Endothelial cell of umbilical vein (primary cell): ENCODE data around the gene ITIH4. TPM values are rescaled to one million over a fixed set of nuclear protein-coding genes. Genes with fewer than 3 reads are reported as not detected.

Experiments
- BruUV-seq: library from RNA; stranded (reverse); fragments of 400-500 nt; replicated peaks from 2 replicates; lab custom pipeline; 2021; lab: Mats Ljungman, UMichigan
- CTCF ChIA-PET: fragments of 300-600, 350-600 bp; sonication (Branson Sonifier 250); formaldehyde crosslinking; loops from one replicate; lab custom pipeline; 2021; ENCODE audit warnings: antibody characterized with exemption, inconsistent platforms; lab: Charles Lee
- POLR2A ChIA-PET: fragments of 300-600, 350-600 bp; sonication (Branson Sonifier 250); formaldehyde crosslinking; loops from one replicate; lab custom pipeline; 2021; ENCODE audit warnings: antibody characterized with exemption, inconsistent platforms; lab: Charles Lee
- DNase-seq: peaks from one replicate; pipeline ENCODE4 v3.0.0-alpha.2; 2011; ENCODE audit warnings: low read depth, low spot score
- FAIRE-seq: peaks from 2 replicates; lab custom pipeline; 2011; peaks lifted over from hg19 to GRCh38; lab: Jason Lieb, UNC
- H2AFZ ChIP-seq: 2 replicates; pipeline ENCODE4 v1.6.0; 2012; ENCODE audit warnings: low read depth, low read length, control low read depth, inconsistent platforms
- H3K27ac ChIP-seq: 2 replicates; pipeline ENCODE4 v1.5.1; 2011; ENCODE audit warnings: low read depth, mild to moderate bottlenecking, control low read depth, low read length, moderate library complexity; ENCODE audit not compliant: insufficient read depth
- H3K27me3 ChIP-seq, 2 experiments: 2 replicates each; pipeline versions ENCODE4 v1.6.0 to v1.6.1; 2011; ENCODE audit warnings: low read length in 2 of 2, mixed read lengths in 1 of 2; ENCODE audit not compliant: control insufficient read depth in 2 of 2, insufficient read depth in 2 of 2
- H3K36me3 ChIP-seq, 2 experiments: 2 replicates in 1 of 2; 3 replicates in 1 of 2; pipeline ENCODE4 v1.5.1; 2011; ENCODE audit warnings: low read length in 2 of 2, mild to moderate bottlenecking in 1 of 2, moderate library complexity in 1 of 2; ENCODE audit not compliant: control insufficient read depth in 2 of 2, insufficient read depth in 2 of 2; ENCODE audit errors: extremely low read depth in 1 of 2
- H3K4me1 ChIP-seq: 3 replicates; pipeline ENCODE4 v1.5.1; 2011; ENCODE audit warnings: mild to moderate bottlenecking, low read length; ENCODE audit not compliant: control insufficient read depth, insufficient read depth; ENCODE audit errors: extremely low read depth
- H3K4me2 ChIP-seq: 2 replicates; pipeline ENCODE4 v1.6.1; 2011; ENCODE audit warnings: low read length, control low read depth, mixed read lengths; ENCODE audit not compliant: insufficient read depth
- H3K4me3 ChIP-seq, 3 experiments: fragments of 200-600 bp in 1 of 3; sonication (generic), shearing (Covaris generic) in 1 of 3; replicated peaks in 1 of 3; 2 replicates each; pipeline ENCODE4 v1.5.1; 2011 to 2016; ENCODE audit warnings: control low read depth in 3 of 3, low read length in 3 of 3, mild to moderate bottlenecking in 2 of 3, inconsistent platforms in 1 of 3, low read depth in 1 of 3, moderate library complexity in 1 of 3; ENCODE audit not compliant: insufficient read depth in 1 of 3
- H3K79me2 ChIP-seq: 2 replicates; pipeline ENCODE4 v1.6.0; 2012; ENCODE audit warnings: low read length, inconsistent platforms; ENCODE audit not compliant: control insufficient read depth, insufficient read depth
- H3K9ac ChIP-seq: replicated peaks from 2 replicates; pipeline ENCODE3; 2011; ENCODE audit warnings: low read length, control low read depth; ENCODE audit not compliant: insufficient read depth; ENCODE audit errors: extremely low read depth
- H3K9me1 ChIP-seq: replicated peaks from 3 replicates; pipeline ENCODE4 v1.6.0; 2011; ENCODE audit warnings: mild to moderate bottlenecking, low read length; ENCODE audit not compliant: control insufficient read depth, insufficient read depth; ENCODE audit errors: extremely low read depth
- H3K9me3 ChIP-seq: replicated peaks from 2 replicates; pipeline ENCODE4 v1.5.1; 2012; ENCODE audit warnings: low read length, inconsistent platforms; ENCODE audit not compliant: control insufficient read depth, insufficient read depth
- H4K20me1 ChIP-seq: replicated peaks from 2 replicates; pipeline ENCODE3; 2011; ENCODE audit warnings: mild to moderate bottlenecking, low read length; ENCODE audit not compliant: control insufficient read depth, insufficient read depth; ENCODE audit errors: extremely low read depth
- EZH2 ChIP-seq: IDR thresholded peaks from 2 replicates; pipeline ENCODE4 v1.6.1; 2012; ENCODE audit warnings: borderline replicate concordance, low read depth, mild to moderate bottlenecking, moderate library complexity, low read length, inconsistent platforms; ENCODE audit not compliant: severe bottlenecking
- FOS ChIP-seq: IDR thresholded peaks from 2 replicates; pipeline ENCODE4 v1.6.1; 2011; ENCODE audit warnings: mild to moderate bottlenecking, low read length, moderate library complexity, borderline replicate concordance; ENCODE audit not compliant: insufficient read depth
- GATA2 ChIP-seq: IDR thresholded peaks from 2 replicates; pipeline ENCODE4 v1.7.0; 2011; ENCODE audit warnings: low read depth, mild to moderate bottlenecking, moderate library complexity, mixed read lengths, low read length; ENCODE audit not compliant: insufficient read length, insufficient read depth
- JUN ChIP-seq: IDR thresholded peaks from 2 replicates; pipeline ENCODE4 v1.6.1; 2011; ENCODE audit warnings: borderline replicate concordance, low read depth; ENCODE audit not compliant: insufficient read length, insufficient read depth
- MYC ChIP-seq: IDR thresholded peaks from one replicate; pipeline ENCODE4 v1.6.1; 2011; ENCODE audit warnings: mild to moderate bottlenecking, low read depth, low read length
- POLR2A ChIP-seq: IDR thresholded peaks from 2 replicates; pipeline ENCODE4 v1.6.1; 2012; ENCODE audit warnings: low read depth, mild to moderate bottlenecking, control low read depth, low read length
- POLR2AphosphoS5 ChIP-seq: IDR thresholded peaks from 2 replicates; pipeline ENCODE4 v1.6.1; 2012; ENCODE audit warnings: low read depth, mild to moderate bottlenecking, control low read depth, low read length, moderate library complexity; ENCODE audit not compliant: insufficient read depth
- dilution Hi-C: fragments of 300-500 bp; cut with MboI; formaldehyde crosslinking; loops from one replicate; pipeline ENCODE4 v1.15.0; 2019; ENCODE audit warnings: low sequenced_read_pairs; ENCODE audit not compliant: extremely low pct_ligation_motif_present
- intact Hi-C: fragments of 100-400 bp; cut with micrococcal nuclease; formaldehyde crosslinking; loops from one replicate; pipeline ENCODE4 v1.10.0; 2022
- polyA plus RNA-seq, 4 experiments: library from polyadenylated mRNA; depleted of rRNA in 3 of 4; stranded (reverse) in 3 of 4; unstranded in 1 of 4; fragments of >200 nt; gene quantifications; 2 replicates each; pipeline versions ENCODE4 v1.2.1 to v1.2.3, GENCODE V29; 2011 to 2012; ENCODE audit warnings: missing spikeins in 1 of 4
- total RNA-seq: library from RNA; stranded (reverse); gene quantifications from 2 replicates; pipeline ENCODE4 v1.2.3, GENCODE V29; 2021
- TF ChIP-seq, protein P1 (sequence below): IDR thresholded peaks from 2 replicates; pipeline ENCODE4 v1.6.1; 2011; ENCODE audit not compliant: insufficient read depth, insufficient read length
- TF ChIP-seq, protein P2 (sequence below), 2 donors: IDR thresholded peaks; 1 replicate in 1 of 2; 2 replicates in 1 of 2; pipeline ENCODE4 v1.5.1; 2011; ENCODE audit warnings: low read length in 2 of 2, mild to moderate bottlenecking in 2 of 2, moderate library complexity in 2 of 2, control low read depth in 1 of 2, inconsistent platforms in 1 of 2, low read depth in 1 of 2; ENCODE audit not compliant: insufficient read depth in 1 of 2; ENCODE audit errors: extremely low read depth in 1 of 2

Gene ITIH4
- total and polyA plus RNA-seq, 2 donors (not counting 3 experiments of a cell fraction or from before 2014, with no cell fraction given) = 0.17 to 2.4 TPM

DNA sequence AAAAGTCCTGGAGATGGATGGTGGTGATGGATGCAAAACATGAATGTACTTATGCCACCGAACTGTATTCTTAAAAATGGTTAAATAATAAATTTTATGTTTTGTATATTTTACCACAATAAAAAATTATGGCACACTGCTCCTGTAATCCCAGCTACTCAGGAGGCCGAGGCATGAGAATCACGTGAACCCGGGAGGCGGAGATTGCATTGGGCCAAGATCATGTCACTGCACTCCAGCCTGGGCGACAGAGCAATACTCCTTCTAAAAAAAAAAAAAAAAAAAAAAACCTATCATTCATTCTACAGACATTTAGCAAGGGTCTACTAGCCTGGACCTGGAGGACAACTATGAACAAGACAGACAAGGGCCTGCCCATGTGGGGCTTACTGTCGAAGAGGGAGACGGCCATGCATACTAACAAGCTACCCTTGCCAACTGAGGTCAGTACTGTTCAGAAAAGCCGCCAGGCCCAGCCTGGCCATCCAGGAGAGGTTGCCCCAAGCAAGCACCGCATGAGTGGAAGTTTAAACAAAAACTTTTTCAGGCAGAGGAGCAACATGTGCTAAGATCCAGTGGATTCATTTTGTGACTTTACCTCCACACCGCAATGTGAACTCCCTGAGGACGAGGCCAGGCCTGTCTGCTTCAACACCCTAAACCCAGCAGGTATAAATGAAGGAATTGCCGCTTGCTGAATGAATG lies 57.0 kb downstream of the ITIH4 start:
- dilution Hi-C loops = no loop called here

More for the DNA sequence above, 57.0 kb downstream of the ITIH4 start:
- H3K79me2 ChIP-seq = peaks cover 12% of the 10 kb centered on the region
- H3K4me2 ChIP-seq = no peak overlapping the region
- BruUV-seq = no TSS peak
- TF ChIP-seq, protein P1, sequence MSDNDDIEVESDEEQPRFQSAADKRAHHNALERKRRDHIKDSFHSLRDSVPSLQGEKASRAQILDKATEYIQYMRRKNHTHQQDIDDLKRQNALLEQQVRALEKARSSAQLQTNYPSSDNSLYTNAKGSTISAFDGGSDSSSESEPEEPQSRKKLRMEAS = no peak
- TF ChIP-seq, protein P2, sequence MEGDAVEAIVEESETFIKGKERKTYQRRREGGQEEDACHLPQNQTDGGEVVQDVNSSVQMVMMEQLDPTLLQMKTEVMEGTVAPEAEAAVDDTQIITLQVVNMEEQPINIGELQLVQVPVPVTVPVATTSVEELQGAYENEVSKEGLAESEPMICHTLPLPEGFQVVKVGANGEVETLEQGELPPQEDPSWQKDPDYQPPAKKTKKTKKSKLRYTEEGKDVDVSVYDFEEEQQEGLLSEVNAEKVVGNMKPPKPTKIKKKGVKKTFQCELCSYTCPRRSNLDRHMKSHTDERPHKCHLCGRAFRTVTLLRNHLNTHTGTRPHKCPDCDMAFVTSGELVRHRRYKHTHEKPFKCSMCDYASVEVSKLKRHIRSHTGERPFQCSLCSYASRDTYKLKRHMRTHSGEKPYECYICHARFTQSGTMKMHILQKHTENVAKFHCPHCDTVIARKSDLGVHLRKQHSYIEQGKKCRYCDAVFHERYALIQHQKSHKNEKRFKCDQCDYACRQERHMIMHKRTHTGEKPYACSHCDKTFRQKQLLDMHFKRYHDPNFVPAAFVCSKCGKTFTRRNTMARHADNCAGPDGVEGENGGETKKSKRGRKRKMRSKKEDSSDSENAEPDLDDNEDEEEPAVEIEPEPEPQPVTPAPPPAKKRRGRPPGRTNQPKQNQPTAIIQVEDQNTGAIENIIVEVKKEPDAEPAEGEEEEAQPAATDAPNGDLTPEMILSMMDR (IDR thresholded peaks at IDR 0.05; ENCODE audit: extremely low read depth in 1 of 2, insufficient read depth in 1 of 2, low read depth in 1 of 2, low read length in 2 of 2) = no peak
- no peak for TF ChIP-seq JUN
- no peak for TF ChIP-seq GATA2
- no peak for TF ChIP-seq POLR2A
- TF ChIP-seq EZH2 = no peak
- no peak for TF ChIP-seq FOS
- no peak for TF ChIP-seq POLR2AphosphoS5
- no peak for TF ChIP-seq MYC
- no peaks in the 10 kb centered on the region for H3K27me3 ChIP-seq
- ChIA-PET POLR2A (no interaction called here), CTCF (interaction anchor here (1.3 kb wide), 1 partner anchor 13 kb away, joined by 3 read pairs; no protein-coding TSS in a partner anchor)
- H4K20me1 ChIP-seq = no peaks in the 10 kb centered on the region
- intact Hi-C loops = no loop called here
- no peak for FAIRE-seq
- no peaks in the 10 kb centered on the region for H3K9me3 ChIP-seq
- H3K4me3 ChIP-seq = no peak overlapping the region
- peaks cover 12% of the 10 kb centered on the region for H3K4me1 ChIP-seq
- DNase-seq = no peak
- H3K9me1 ChIP-seq = no peaks in the 10 kb centered on the region
- H3K27ac ChIP-seq = no peak overlapping the region
- H2AFZ ChIP-seq = no peak overlapping the region
- H3K36me3 ChIP-seq = no peaks in the 10 kb centered on the region
- H3K9ac ChIP-seq = no peak overlapping the region
